ES-I3 (cell line): ENCODE measurements around the gene ERGIC3.

Experiments used
- H3K36me3 ChIP-seq: 2 replicates; pipeline ENCODE4 v1.6.1; 2013; ENCODE audit warnings: mild to moderate bottlenecking, low read length, control low read depth, moderate library complexity; ENCODE audit not compliant: insufficient read depth
- H3K4me1 ChIP-seq: 2 replicates; pipeline ENCODE4 v1.6.1; 2013; ENCODE audit warnings: mild to moderate bottlenecking, control low read depth, low read length; ENCODE audit not compliant: insufficient read depth
- H3K9ac ChIP-seq: 2 replicates; pipeline ENCODE4 v1.6.1; 2013; ENCODE audit warnings: low read depth, mild to moderate bottlenecking, low read length, moderate library complexity
- H3K9me3 ChIP-seq: 2 replicates; pipeline ENCODE4 v1.6.1; 2013; ENCODE audit warnings: mild to moderate bottlenecking, low read length, moderate library complexity; ENCODE audit not compliant: control insufficient read depth, insufficient read depth

ERGIC3 gene

DNA sequence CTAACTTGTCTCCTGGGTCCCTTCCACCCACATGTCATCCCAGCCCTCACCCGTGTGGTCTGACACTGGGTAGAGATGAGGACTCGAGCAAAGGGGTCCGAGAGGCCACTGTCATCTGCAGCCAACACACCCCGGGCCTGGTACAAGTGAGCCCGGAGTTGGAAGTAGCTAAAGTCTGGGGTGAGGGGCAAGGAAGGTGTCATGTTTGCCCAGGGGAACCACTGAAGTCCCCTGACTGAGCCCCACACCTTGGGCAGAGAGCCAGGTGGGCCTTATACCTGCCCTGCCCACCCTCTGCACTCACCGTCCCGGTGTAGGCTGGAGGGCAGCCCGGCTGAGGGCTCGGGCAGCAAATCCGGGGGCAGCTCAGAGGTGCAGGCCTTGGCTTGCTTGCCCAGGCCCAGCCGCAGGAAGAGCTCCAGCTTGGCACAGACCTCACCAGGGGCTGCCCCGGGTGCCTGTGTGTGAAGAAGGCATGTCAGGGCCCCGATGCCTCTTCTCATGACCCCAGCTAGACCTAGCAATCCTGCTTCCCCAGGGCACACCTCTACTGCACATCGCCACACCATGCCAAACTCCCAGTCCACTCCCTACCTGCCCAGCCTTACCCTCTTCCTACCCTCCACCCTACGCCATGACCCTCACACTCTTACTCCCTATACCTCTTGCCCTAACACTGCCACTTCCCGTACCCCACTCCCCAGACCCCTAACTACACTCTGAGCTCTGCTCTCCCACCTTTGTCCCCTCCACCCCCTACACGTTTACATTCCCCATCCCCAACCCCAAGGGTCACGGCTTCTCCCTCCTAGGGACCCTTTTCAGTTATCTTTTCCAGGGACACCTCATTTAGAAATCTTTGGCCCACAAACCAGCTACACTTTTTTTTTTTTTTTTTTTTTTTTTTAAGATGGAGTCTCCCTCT lies 42.0 kb downstream of the ERGIC3 start:
- Histone ChIP-seq H3K9ac (no peak overlapping the region), H3K9me3 (no peaks in the 10 kb centered on the region), H3K36me3 (no peaks in the 10 kb centered on the region), H3K4me1 (no peaks in the 10 kb centered on the region)

DNA sequence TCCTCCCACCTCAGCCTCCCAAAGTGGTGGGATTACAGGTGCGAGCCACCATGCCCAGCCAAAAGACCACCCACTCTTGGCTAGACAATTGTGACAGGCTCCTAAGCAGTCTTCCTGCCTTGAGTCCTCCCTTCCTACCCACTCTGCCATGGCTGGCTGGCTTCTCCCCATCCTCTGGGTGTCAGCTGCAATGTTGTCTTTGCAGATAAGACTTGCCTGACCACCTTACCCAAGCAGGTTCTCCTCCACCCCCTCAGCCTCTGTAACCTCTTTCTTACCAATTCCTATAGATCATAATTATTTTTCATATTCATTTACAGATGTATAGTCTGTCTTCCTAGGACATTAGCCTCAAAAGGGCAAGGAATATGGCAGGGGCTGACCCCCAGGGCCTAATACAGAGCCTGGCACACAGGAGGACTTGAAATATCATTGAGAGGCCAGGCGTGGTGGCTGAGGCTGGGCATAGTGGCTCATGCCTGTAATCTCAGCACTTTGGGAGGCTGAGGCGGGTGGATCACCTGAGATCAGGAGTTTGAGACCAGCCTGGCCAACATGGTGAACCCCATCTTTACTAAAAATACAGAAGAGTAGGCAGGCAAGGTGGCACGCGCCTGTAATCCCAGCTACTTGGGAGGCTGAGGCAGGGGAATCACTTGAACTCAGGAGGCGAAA lies 45.0 kb downstream of the ERGIC3 start:
- Histone ChIP-seq H3K36me3 (no peaks in the 10 kb centered on the region), H3K9ac (no peak overlapping the region), H3K9me3 (no peaks in the 10 kb centered on the region), H3K4me1 (no peaks in the 10 kb centered on the region)

DNA sequence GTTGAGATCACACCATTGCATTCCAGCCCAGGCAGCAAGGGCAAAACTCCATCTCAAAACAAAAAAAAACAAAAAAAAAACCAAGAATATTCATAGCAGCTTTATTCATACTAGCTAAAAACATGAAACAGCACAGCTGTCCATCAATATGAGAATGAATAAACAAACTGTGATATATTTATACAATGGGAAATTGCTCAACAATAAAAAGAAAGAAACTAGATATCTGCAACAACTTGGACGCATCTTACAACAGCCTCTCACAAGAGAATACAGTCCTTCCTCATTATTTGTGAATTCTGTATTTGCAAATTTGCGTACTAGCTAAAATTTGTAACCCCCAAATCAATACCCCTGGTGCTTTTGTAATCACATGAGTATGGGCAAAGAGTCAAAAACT lies 45.6 kb downstream of the ERGIC3 start:
- Histone ChIP-seq H3K4me1 (peaks cover 2% of the 10 kb centered on the region; the same call in 1 of the 2 replicates), H3K9me3 (no peaks in the 10 kb centered on the region), H3K9ac (no peak overlapping the region), H3K36me3 (no peaks in the 10 kb centered on the region)

DNA sequence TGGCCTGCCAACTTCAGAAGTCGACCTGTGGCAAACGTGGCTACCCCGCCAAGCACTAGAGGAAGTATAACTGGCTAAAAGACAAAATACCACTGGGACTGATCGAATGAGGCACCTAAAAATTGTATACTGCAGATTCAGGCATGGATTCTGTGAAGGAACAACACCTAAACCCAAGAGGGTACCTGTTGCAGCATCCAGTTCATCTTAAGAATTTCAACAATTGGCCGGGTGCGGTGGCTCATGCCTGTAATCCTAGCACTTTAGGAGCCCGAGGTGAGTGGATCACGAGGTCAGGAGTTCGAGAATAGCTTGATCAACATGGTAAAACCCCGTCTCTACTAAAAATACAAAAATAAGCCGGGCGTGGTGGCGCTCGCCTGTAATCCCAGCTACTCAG lies 46.5 kb downstream of the ERGIC3 start:
- Histone ChIP-seq H3K9me3 (no peaks in the 10 kb centered on the region), H3K36me3 (no peaks in the 10 kb centered on the region), H3K4me1 (peaks cover 5% of the 10 kb centered on the region; the same call in 1 of the 2 replicates), H3K9ac (no peak overlapping the region)

DNA sequence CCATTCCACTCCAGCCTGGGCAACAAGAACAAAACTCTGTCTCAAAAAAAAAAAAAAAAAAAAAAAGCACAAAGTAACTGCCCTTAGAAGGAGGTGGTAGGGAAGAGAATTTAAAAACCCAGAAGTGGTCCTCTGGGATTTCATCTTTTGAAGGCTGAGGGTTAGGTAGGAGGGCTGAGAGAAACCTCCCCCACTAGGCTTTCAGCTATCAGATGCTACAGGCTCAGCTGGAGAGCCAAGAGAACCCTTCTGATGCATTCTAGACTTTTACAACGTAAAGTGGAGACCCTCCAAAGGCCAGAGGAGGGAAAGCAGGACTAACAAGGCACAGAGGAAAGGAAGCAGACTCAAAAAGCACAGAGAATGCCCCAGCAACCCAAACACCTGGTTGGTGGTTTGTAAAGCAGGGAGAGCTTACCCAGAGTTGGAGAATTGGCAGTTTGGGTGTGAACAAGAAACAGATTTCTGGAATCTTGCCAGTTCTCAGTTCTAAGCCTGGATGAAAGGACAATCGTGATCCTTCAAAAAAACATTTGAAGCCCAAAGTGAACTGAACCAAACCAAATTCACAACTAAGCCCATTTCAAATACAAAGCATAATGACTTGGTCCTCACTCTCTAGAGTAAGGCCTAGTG lies 50.6 kb downstream of the ERGIC3 start:
- H3K9me3 ChIP-seq, result no peaks in the 10 kb centered on the region
- peaks cover 5% of the 10 kb centered on the region; the same call in 1 of the 2 replicates for H3K4me1 ChIP-seq
- H3K9ac ChIP-seq, result no peak overlapping the region
- H3K36me3 ChIP-seq, result no peaks in the 10 kb centered on the region

DNA sequence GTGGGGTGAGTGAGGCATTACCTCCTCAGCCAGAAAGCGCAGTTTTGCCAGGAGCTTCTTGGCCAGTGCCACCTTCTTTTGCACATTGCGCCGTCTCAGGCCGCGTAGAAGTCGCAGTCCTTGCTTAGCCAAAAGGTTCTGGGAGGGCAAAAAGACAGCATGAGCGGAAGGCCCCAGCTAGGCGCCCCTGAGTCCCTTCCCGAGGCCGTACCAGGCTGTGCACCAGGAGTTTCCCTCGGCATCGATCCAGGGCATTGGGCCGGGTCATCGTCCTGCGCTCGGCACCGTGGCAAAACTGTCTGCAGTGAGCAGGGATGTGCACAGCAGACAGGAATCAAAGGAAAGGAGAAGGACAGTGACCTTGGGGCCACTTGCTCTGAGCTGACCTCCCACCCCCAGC lies 53.6 kb downstream of the ERGIC3 start:
- H3K9ac ChIP-seq, result no peak overlapping the region
- H3K4me1 ChIP-seq, result peaks cover 5% of the 10 kb centered on the region; the same call in 1 of the 2 replicates
- H3K36me3 ChIP-seq, result no peaks in the 10 kb centered on the region
- no peaks in the 10 kb centered on the region for H3K9me3 ChIP-seq

DNA sequence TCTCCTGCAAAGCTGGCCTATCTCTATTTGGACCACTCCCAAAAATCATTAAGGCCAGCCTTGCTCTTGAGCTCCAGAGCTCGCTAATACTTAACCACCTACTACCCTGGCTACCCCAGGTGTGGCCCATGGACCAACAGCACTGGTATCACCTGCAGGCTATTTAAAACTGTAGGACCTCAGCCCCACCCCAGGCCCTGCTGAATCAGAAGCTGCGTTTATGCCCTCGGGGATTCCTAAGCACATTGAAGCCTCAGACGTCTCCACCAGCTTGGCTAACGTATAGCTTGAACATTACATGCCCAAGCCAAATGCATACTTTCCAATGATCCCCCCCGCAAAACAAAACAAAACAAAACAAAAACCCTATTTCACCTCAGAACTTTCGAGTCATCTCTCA lies 54.0 kb downstream of the ERGIC3 start:
- Histone ChIP-seq H3K4me1 (peaks cover 5% of the 10 kb centered on the region; the same call in 1 of the 2 replicates), H3K36me3 (no peaks in the 10 kb centered on the region), H3K9ac (no peak overlapping the region), H3K9me3 (no peaks in the 10 kb centered on the region)

DNA sequence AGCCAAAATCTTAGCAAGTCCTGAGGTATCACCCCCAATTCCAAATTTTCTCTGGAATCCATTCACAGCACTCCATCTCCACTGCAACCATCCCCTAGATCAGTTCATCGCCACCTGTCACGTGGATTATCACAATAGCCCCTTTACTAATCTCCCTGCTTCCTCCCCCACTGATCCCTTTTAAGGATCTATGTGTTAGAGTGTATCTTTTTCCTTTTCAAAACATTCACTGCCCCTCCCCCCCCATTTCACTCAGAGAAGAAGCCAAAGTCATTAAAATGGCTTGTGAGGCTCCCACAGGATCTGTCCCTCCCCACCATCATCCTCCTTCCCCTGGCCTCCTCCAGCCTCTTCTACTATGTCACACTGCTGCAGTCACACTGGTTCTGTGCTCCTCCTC lies 55.3 kb downstream of the ERGIC3 start:
- no peaks in the 10 kb centered on the region for H3K36me3 ChIP-seq
- peaks cover 5% of the 10 kb centered on the region; the same call in 1 of the 2 replicates for H3K4me1 ChIP-seq
- H3K9ac ChIP-seq, result no peak overlapping the region
- no peaks in the 10 kb centered on the region for H3K9me3 ChIP-seq

DNA sequence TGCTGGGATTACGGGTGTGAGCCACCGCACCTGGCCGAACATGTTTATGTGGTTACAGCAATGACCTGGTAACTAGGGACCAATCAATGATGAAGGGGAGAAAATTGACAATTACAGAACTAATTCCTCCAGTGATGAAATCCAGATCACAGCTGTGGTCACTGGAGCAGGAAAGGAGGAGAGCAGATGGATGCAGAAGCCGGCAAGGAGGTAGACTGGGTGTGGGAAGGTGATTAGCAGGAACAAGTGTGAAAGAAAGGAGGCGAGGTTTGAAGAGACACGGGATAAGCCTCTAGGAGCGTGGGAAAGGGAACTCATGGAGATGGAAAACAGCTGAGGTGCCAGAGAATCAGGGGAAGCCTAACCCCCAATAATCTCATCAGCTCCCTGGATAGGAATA lies 56.6 kb downstream of the ERGIC3 start:
- no peak overlapping the region for H3K9ac ChIP-seq
- no peaks in the 10 kb centered on the region for H3K4me1 ChIP-seq
- no peaks in the 10 kb centered on the region for H3K36me3 ChIP-seq
- no peaks in the 10 kb centered on the region for H3K9me3 ChIP-seq

DNA sequence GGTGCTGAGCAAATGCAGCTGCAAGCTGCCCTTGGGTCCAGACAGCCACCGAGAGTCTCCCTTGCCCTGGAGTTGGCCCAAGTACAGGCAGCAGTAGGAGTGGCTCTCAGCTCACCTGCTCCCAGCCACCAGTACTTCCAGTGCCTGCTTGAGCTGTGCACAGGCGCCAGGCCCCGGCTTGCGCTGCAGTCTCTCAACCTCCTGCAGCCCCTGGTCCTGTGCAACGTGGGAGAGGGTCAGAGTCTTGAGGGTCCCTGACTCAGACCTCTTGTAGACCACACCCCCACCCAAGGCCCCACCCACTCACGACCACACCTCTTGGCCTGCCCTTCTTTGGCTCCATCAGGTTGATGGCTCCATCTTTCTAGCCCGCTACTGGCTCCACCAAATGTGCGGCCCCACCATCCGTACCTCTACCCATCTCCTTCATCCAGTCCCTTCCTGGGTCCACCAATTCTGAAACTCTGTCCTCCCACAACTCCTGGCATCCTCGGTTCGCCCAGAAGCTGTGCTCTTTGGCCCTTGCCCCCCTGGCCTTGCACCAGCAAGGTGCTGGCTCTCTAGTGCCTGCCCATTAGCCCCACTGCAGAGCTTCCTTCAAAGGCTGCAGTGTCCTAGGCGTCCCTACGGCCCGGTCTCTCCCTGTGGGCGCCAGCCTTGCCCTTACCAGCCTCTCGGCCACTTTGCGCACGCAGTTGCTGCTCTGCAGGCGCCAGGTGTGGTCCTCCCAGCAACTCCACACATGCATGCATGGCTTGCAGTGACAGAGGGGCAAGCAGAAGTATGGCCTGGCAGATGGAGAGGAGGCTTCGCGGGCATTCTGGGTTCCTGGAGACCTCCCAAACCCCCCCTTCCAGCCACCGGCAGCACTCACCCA lies 57.3 kb downstream of the ERGIC3 start:
- Histone ChIP-seq H3K36me3 (no peaks in the 10 kb centered on the region), H3K9ac (no peak overlapping the region), H3K4me1 (no peaks in the 10 kb centered on the region), H3K9me3 (no peaks in the 10 kb centered on the region)

DNA sequence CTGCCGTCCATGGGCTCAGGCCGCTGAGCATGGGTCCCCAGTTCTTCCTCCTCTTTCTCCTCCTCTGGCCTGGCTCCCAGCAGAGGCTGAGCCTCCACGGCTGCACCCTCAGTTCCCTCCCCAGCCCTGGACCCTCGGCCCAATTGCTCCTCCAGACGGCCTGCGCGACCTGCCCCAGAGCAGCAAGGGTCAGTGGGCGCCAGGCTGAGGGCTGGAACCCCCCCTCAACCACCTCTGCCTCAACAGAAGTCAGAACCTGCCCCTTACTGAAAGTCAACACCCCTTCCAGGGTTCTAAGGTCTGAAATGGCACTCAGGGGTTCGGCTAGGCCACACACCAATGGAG lies 57.9 kb downstream of the ERGIC3 start:
- Histone ChIP-seq H3K9ac (no peak overlapping the region), H3K4me1 (no peaks in the 10 kb centered on the region)

DNA sequence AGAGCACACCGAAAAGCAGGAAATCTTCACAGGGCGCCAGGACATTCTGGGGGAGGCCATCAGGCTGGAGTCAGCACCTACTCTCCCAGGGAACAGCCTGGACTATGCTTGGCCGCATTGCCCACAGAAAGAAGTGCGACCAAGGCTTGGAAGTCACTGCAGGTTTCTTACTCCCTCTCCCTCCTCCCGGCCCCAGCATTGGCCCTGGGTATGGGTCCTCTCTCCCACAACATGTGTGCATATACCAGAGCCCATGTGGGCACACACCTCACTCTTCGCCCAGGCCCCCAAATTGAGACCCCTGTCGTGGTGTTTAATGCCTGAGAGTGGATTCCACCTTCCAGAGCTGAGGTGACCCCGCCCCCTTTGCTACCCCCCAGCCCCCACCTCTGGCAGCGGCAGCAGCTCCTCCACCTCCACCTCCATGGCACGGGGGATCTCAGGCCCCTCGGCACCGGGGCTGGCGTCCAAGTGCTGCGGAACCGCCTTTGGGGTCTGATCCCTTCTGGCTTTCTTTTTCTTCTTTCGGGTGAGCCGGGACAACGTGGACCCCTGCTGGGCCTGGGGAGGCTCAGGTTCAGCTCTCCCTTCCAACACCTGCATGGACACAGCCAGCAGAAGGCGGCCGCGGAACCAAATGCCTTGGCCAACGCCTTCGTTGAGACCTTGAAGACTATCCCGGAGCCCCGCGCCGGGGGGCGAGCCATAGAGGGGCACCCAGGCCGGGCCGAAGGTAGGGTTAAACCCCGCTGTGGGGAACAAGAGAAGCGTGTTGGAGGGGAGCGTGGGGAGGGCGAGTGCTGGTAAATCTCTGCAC lies 58.5 kb downstream of the ERGIC3 start:
- Histone ChIP-seq H3K4me1 (no peaks in the 10 kb centered on the region), H3K9ac (peak overlapping the region; percentile 48), H3K9me3 (no peaks in the 10 kb centered on the region), H3K36me3 (no peaks in the 10 kb centered on the region)

More for the DNA sequence above, 57.9 kb downstream of the ERGIC3 start:
- Histone ChIP-seq H3K9me3 (no peaks in the 10 kb centered on the region), H3K36me3 (no peaks in the 10 kb centered on the region)
